SU-DHL-6 (cell line): ENCODE measurements around the gene IL4R.

Experiments used
- H2AFZ ChIP-seq: fragments of 200-600 bp; sonication (generic); 2 replicates; pipeline ENCODE4 v1.6.1; 2014; ENCODE audit warnings: low read depth, mild to moderate bottlenecking, moderate library complexity, mixed read lengths, antibody characterized with exemption, low read length; ENCODE audit not compliant: severe bottlenecking
- H3F3A ChIP-seq: fragments of 200-600 bp; shearing (Covaris generic); 2 replicates; pipeline ENCODE4 v1.6.0; 2016; ENCODE audit warnings: antibody characterized with exemption, mild to moderate bottlenecking; ENCODE audit not compliant: insufficient read depth
- H3K27ac ChIP-seq: fragments of 200-600 bp; sonication (generic); 2 replicates; pipeline ENCODE4 v1.5.1; 2016; ENCODE audit warnings: low read depth, mild to moderate bottlenecking, low read length, moderate library complexity, mixed read lengths
- H3K27me3 ChIP-seq: fragments of 200-600 bp; sonication (generic), shearing (Covaris generic); 2 replicates; pipeline ENCODE4 v1.6.0; 2014; ENCODE audit warnings: mild to moderate bottlenecking, low read length
- H3K36me3 ChIP-seq: fragments of 200-600 bp; sonication (generic); 2 replicates; pipeline ENCODE4 v1.6.1; 2014; ENCODE audit warnings: mild to moderate bottlenecking, low read length, mixed read lengths
- H3K4me2 ChIP-seq: fragments of 300-600, 200-600 bp; shearing (Covaris generic), sonication (generic); 2 replicates; pipeline ENCODE4 v1.6.0; 2014; ENCODE audit warnings: low read length, low read depth, mild to moderate bottlenecking; ENCODE audit not compliant: poor library complexity, severe bottlenecking
- H3K4me3 ChIP-seq: fragments of 200-600 bp; sonication (generic); 2 replicates; pipeline ENCODE4 v1.5.1; 2014; ENCODE audit warnings: antibody characterized with exemption, low read length, mild to moderate bottlenecking, mixed read lengths; ENCODE audit not compliant: insufficient read depth, poor library complexity, severe bottlenecking
- H3K79me2 ChIP-seq: fragments of 200-600 bp; sonication (generic); 2 replicates; pipeline ENCODE4 v1.6.1; 2014; ENCODE audit warnings: mild to moderate bottlenecking, low read length, moderate library complexity; ENCODE audit not compliant: insufficient read depth
- H3K9ac ChIP-seq: fragments of 200-600 bp; sonication (generic); 2 replicates; pipeline ENCODE4 v1.7.0; 2014; ENCODE audit warnings: mild to moderate bottlenecking, low read length
- H3K9me2 ChIP-seq: fragments of 200-600 bp; sonication (generic); replicated peaks from 2 replicates; pipeline ENCODE4 v1.6.1; 2014; ENCODE audit warnings: low read length; ENCODE audit not compliant: insufficient read depth
- H3K9me3 ChIP-seq: fragments of 200-600 bp; sonication (generic); 2 replicates; pipeline ENCODE4 v1.6.1; 2014; ENCODE audit warnings: low read length, mixed read lengths; ENCODE audit not compliant: insufficient read depth
- H4K20me1 ChIP-seq: fragments of 200-600 bp; sonication (generic); 2 replicates; pipeline ENCODE4 v1.6.1; 2014; ENCODE audit warnings: low read depth, mild to moderate bottlenecking, antibody characterized with exemption, low read length, moderate library complexity, mixed read lengths
- CTCF ChIP-seq: fragments of 200-600 bp; sonication (generic); IDR thresholded peaks from one replicate; pipeline ENCODE4 v1.5.1; 2017; ENCODE audit warnings: antibody characterized with exemption, mild to moderate bottlenecking, low read length, moderate library complexity; ENCODE audit not compliant: insufficient read depth, poor library complexity, severe bottlenecking
- EZH2phosphoT487 ChIP-seq: fragments of 200-600 bp; sonication (generic), shearing (Covaris generic); conservative IDR thresholded peaks from 2 replicates; pipeline ENCODE4 v1.6.1; 2018; ENCODE audit warnings: mild to moderate bottlenecking, antibody characterized with exemption, low read length, moderate library complexity, mixed read lengths

The IL4R gene

GRCh38 chr16:27367461-27368357 is 53.9 kb downstream of the IL4R start:
- Histone ChIP-seq H2AFZ (peak overlapping the region; percentile 10), H3K27me3 (no peaks in the 10 kb centered on the region), H3K9ac (peak overlapping the region; percentile 30), H4K20me1 (no peaks in the 10 kb centered on the region), H3K4me2 (peak overlapping the region; percentile 41), H3K27ac (peak overlapping the region; percentile 77), H3K79me2 (no peaks in the 10 kb centered on the region), H3K36me3 (no peaks in the 10 kb centered on the region), H3K9me2 (no peaks in the 10 kb centered on the region), H3F3A (peaks cover 31% of the 10 kb centered on the region), H3K4me3 (no peak overlapping the region), H3K9me3 (no peaks in the 10 kb centered on the region)
- TF ChIP-seq CTCF (peak; percentile 55), EZH2phosphoT487 (no peak)

- no peak overlapping the region for H3K9ac ChIP-seq
- H3K27ac ChIP-seq, result no peak overlapping the region; the same call in 1 of the 2 replicates
- no peaks in the 10 kb centered on the region for H3K27me3 ChIP-seq
- H2AFZ ChIP-seq, result no peak overlapping the region
- TF ChIP-seq EZH2phosphoT487 (no peak), CTCF (no peak)
- no peak overlapping the region for H3K4me3 ChIP-seq
- H3K4me2 ChIP-seq, result no peak overlapping the region
- H3K9me2 ChIP-seq, result no peaks in the 10 kb centered on the region
- H3K36me3 ChIP-seq, result no peaks in the 10 kb centered on the region
- H3K79me2 ChIP-seq, result no peaks in the 10 kb centered on the region
- H4K20me1 ChIP-seq, result no peaks in the 10 kb centered on the region
- H3K9me3 ChIP-seq, result no peaks in the 10 kb centered on the region
- H3F3A ChIP-seq, result peaks cover 31% of the 10 kb centered on the region
Measured at GRCh38 chr16:27368358-27368722, 54.6 kb downstream of the IL4R start.

GRCh38 chr16:27369806-27370205 is 56.0 kb downstream of the IL4R start:
- no peak overlapping the region for H3K27ac ChIP-seq
- no peak overlapping the region for H3K4me3 ChIP-seq
- H3K9me3 ChIP-seq, result no peaks in the 10 kb centered on the region
- H3K27me3 ChIP-seq, result no peaks in the 10 kb centered on the region
- H4K20me1 ChIP-seq, result no peaks in the 10 kb centered on the region
- peaks cover 26% of the 10 kb centered on the region for H3F3A ChIP-seq
- no peaks in the 10 kb centered on the region for H3K79me2 ChIP-seq
- TF ChIP-seq CTCF (no peak), EZH2phosphoT487 (no peak)
- no peaks in the 10 kb centered on the region for H3K9me2 ChIP-seq
- no peak overlapping the region for H3K9ac ChIP-seq
- no peak overlapping the region for H2AFZ ChIP-seq
- H3K36me3 ChIP-seq, result no peaks in the 10 kb centered on the region
- H3K4me2 ChIP-seq, result no peak overlapping the region
